Measurements from ENCODE around the gene REV3L. TPM values are rescaled to one million over a fixed set of nuclear protein-coding genes. Genes with fewer than 3 reads are reported as not detected.

REV3L gene
- total RNA-seq, 1 donor from 2014 or later = 38.0 TPM

DNA sequence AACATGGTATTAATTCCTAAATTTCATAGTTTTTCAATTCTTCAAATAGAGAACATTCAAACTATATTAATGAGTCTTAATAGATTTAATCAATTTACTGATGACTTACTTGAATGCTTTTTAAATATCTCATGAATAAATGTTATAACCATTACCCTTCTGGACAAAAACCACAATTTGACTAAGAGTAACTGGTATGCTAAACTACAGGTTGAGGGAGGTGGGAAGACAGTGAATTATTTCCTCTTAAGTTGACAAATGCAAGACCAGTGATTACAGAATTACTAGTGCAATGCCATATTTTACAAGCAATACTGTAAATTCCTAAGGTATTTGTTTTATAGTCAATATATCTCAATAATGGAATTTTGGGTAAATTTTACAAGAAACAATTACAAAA is 65.1 kb downstream of the REV3L start:
- Mint-ChIP-seq H3K36me3 (ENCODE audit: low read depth) (no peaks in the 10 kb centered on the region), H3K27ac (ENCODE audit: unreplicated experiment) (no peak overlapping the region), H3K4me3 (ENCODE audit: unreplicated experiment) (no peak overlapping the region), H3K4me1 (ENCODE audit: low read depth) (peaks cover 41% of the 10 kb centered on the region), H3K9me3 (ENCODE audit: low read depth) (no peaks in the 10 kb centered on the region), H3K27me3 (ENCODE audit: low read depth) (no peaks in the 10 kb centered on the region)
- TF ChIP-seq, protein P1, sequence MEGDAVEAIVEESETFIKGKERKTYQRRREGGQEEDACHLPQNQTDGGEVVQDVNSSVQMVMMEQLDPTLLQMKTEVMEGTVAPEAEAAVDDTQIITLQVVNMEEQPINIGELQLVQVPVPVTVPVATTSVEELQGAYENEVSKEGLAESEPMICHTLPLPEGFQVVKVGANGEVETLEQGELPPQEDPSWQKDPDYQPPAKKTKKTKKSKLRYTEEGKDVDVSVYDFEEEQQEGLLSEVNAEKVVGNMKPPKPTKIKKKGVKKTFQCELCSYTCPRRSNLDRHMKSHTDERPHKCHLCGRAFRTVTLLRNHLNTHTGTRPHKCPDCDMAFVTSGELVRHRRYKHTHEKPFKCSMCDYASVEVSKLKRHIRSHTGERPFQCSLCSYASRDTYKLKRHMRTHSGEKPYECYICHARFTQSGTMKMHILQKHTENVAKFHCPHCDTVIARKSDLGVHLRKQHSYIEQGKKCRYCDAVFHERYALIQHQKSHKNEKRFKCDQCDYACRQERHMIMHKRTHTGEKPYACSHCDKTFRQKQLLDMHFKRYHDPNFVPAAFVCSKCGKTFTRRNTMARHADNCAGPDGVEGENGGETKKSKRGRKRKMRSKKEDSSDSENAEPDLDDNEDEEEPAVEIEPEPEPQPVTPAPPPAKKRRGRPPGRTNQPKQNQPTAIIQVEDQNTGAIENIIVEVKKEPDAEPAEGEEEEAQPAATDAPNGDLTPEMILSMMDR (IDR thresholded peaks at IDR 0.05) = no peak
- DNase-seq (ENCODE audit: low spot score) = no peak

DNA sequence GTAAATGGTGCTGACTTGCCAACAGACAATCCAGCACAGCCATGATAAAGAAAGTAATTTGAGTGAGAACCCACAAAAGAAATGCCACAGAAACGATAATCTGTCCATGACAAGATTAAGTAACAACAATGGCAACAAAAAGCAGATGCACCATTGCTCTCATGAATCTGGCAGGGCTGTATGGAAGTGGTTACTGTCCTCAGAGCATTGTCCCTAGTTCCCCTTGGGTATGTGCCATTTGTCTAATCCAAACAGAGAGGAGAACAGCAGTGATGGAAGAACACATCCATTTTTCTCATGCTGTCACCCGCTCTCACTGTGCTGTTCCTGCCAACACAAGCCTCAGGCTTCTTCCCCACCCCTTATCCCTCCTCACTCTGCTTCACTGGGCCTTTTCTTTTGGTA is 65.8 kb downstream of the REV3L start:
- peaks cover 39% of the 10 kb centered on the region for H3K4me1 Mint-ChIP-seq (ENCODE audit: low read depth)
- H3K27ac Mint-ChIP-seq (ENCODE audit: unreplicated experiment) = peak overlapping the region; percentile 57

DNA sequence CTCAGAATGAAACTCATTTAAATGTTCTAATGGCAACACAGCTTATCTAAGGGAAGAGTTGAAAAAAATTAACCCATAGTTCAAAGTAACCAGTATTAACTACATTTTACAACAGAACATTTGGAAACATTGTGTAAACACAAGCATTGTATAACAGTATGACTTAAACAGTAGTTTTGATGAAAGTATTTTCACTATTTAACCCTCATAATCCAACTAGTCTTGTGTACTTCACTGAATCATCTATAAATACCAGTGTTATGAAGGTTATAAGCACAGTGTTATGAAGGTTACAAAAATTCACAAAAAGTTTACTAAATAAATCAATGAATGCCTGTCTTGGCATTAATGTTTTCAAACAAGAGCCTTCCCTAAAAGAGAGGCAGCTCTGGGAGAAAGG is 66.5 kb downstream of the REV3L start:
- TF ChIP-seq, protein P1 (IDR thresholded peaks at IDR 0.05) = no peak
- DNase-seq (ENCODE audit: low spot score) = no peak
- Mint-ChIP-seq H3K9me3 (ENCODE audit: low read depth) (no peaks in the 10 kb centered on the region), H3K36me3 (ENCODE audit: low read depth) (peaks cover 1% of the 10 kb centered on the region), H3K27ac (ENCODE audit: unreplicated experiment) (peak overlapping the region; percentile 57), H3K27me3 (ENCODE audit: low read depth) (no peaks in the 10 kb centered on the region), H3K4me1 (ENCODE audit: low read depth) (peaks cover 35% of the 10 kb centered on the region), H3K4me3 (ENCODE audit: unreplicated experiment) (no peak overlapping the region)

More for the DNA sequence above, 65.8 kb downstream of the REV3L start:
- Mint-ChIP-seq H3K9me3 (ENCODE audit: low read depth) (no peaks in the 10 kb centered on the region), H3K27me3 (ENCODE audit: low read depth) (no peaks in the 10 kb centered on the region), H3K36me3 (ENCODE audit: low read depth) (no peaks in the 10 kb centered on the region), H3K4me3 (ENCODE audit: unreplicated experiment) (no peak overlapping the region)
- TF ChIP-seq, protein P1 (IDR thresholded peaks at IDR 0.05) = no peak
- no peak for DNase-seq (ENCODE audit: low spot score)

DNA sequence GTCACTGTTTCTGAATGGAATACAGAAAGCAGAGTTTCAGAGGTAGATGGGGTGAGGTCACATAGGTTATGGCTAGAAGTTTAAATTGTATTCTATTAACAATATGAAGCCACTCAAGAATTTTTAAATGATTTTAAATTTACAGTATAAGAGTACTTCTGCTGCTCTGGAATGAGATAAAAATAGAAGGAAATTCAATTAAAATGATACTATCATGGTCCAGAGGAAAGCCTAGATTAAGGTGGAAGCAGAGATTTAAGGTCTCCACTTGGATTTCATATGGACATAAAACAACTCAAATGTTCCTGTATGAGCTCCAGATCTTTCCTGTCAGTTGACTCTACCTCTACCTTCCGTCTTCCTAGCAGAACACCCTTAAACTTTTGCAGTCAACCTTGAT is 68.6 kb downstream of the REV3L start:
- no peak for DNase-seq (ENCODE audit: low spot score)
- Mint-ChIP-seq H3K27me3 (ENCODE audit: low read depth) (no peaks in the 10 kb centered on the region), H3K27ac (ENCODE audit: unreplicated experiment) (no peak overlapping the region), H3K4me1 (ENCODE audit: low read depth) (peaks cover 33% of the 10 kb centered on the region), H3K4me3 (ENCODE audit: unreplicated experiment) (no peak overlapping the region), H3K36me3 (ENCODE audit: low read depth) (peaks cover 10% of the 10 kb centered on the region), H3K9me3 (ENCODE audit: low read depth) (no peaks in the 10 kb centered on the region)
- TF ChIP-seq, protein P1 (IDR thresholded peaks at IDR 0.05) = no peak

DNA sequence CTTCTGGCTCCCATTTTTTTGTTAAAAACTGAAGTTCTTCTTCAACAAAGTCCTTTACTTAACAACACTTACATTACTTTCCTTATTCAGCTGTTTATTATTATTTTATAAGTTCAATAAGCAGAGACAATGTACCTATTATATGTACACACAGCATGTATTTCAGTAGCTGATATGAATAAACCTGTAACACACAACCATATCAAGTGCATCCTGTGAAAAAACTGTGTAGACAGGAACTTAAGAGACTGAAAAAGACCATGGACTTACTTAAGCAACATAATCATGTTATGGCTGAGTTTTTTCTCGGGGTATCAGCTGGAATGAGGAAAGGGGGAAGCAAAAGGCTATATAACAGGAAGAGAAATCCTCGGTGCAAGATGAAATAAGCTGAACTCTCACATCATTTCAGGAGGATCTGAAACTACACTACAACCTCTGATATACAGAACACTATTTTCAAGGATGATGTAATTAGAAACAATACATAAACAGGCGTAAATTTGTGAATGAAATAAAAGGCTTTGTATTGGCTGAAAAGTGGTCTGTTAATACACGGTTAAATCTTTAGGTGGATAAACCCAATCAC is 70.9 kb downstream of the REV3L start:
- TF ChIP-seq, protein P1 (IDR thresholded peaks at IDR 0.05) = no peak
- H3K4me3 Mint-ChIP-seq (ENCODE audit: unreplicated experiment) = no peak overlapping the region
- no peak overlapping the region for H3K27ac Mint-ChIP-seq (ENCODE audit: unreplicated experiment)
- H3K4me1 Mint-ChIP-seq (ENCODE audit: low read depth) = peaks cover 10% of the 10 kb centered on the region
- DNase-seq (ENCODE audit: low spot score) = no peak
- no peaks in the 10 kb centered on the region for H3K9me3 Mint-ChIP-seq (ENCODE audit: low read depth)
- peaks cover 13% of the 10 kb centered on the region for H3K36me3 Mint-ChIP-seq (ENCODE audit: low read depth)
- no peaks in the 10 kb centered on the region for H3K27me3 Mint-ChIP-seq (ENCODE audit: low read depth)

Measured in chondrocyte (in vitro differentiated cells).